GM21825 (cell line): Measurements from ENCODE around the gene OR2A5.
"Not testable (repeated sequence)": the region's sequence is repeated elsewhere in the genome, so short reads cannot be mapped to it uniquely, and the experiment has no call there.

ENCODE experiments used
- ATAC-seq: cut with Tn5 transposase; IDR thresholded peaks from one replicate; pipeline ENCODE4 v1.9.1; 2021; ENCODE audit warnings: mild to moderate bottlenecking, moderate library complexity; ENCODE audit not compliant: unreplicated experiment

OR2A5 gene

GRCh38 chr7:144032985-144033709, 15.6 kb upstream of the OR2A5 start:
- ATAC-seq, result no peak

GRCh38 chr7:144035385-144035784, 13.4 kb upstream of the OR2A5 start:
- no peak for ATAC-seq

- no peak for ATAC-seq
Observed at GRCh38 chr7:144036302-144036885, 12.4 kb upstream of the OR2A5 start.

- ATAC-seq, result no peak
Observed at GRCh38 chr7:144037414-144038035, 11.2 kb upstream of the OR2A5 start.

GRCh38 chr7:144038887-144039286, 9.9 kb upstream of the OR2A5 start:
- ATAC-seq, result no peak

- no peak for ATAC-seq
Observed at GRCh38 chr7:144049491-144049890, 743 bp downstream of the OR2A5 start.

GRCh38 chr7:144050093-144050492, 1.3 kb downstream of the OR2A5 start:
- no peak for ATAC-seq

- ATAC-seq, result not testable (repeated sequence)
Observed at GRCh38 chr7:144050884-144051283, 2.1 kb downstream of the OR2A5 start.

GRCh38 chr7:144057954-144058353, 9.2 kb downstream of the OR2A5 start:
- ATAC-seq, result no peak

GRCh38 chr7:144063710-144064109, 15.0 kb downstream of the OR2A5 start:
- ATAC-seq, result no peak

- no peak for ATAC-seq
Observed at GRCh38 chr7:144069511-144069910, 20.8 kb downstream of the OR2A5 start, which contains the start of gene OR2A25. TSS of gene OR2A25 (plus strand) at chr7:144069811. CDS start at chr7:144074220, 4,409 bp downstream.

GRCh38 chr7:144069953-144070352, 21.2 kb downstream of the OR2A5 start:
- no peak for ATAC-seq

- ATAC-seq, result no peak
Observed at GRCh38 chr7:144074374-144074773, 25.6 kb downstream of the OR2A5 start.

- ATAC-seq, result no peak
Observed at GRCh38 chr7:144085978-144086377, 37.2 kb downstream of the OR2A5 start, which contains the start of gene OR2A12. TSS of gene OR2A12 (plus strand) at chr7:144086278. CDS start at chr7:144095108, 8,830 bp downstream.

- ATAC-seq, result no peak
Observed at GRCh38 chr7:144086730-144087129, 38.0 kb downstream of the OR2A5 start.

GRCh38 chr7:144087230-144087629, 38.5 kb downstream of the OR2A5 start:
- no peak for ATAC-seq

- ATAC-seq, result no peak
Observed at GRCh38 chr7:144090667-144091066, 41.9 kb downstream of the OR2A5 start.

- ATAC-seq, result no peak
Observed at GRCh38 chr7:144098776-144099175, 50.0 kb downstream of the OR2A5 start.

- no peak for ATAC-seq
Observed at GRCh38 chr7:144100607-144101006, 51.9 kb downstream of the OR2A5 start.

- ATAC-seq, result no peak
Observed at GRCh38 chr7:144102041-144102440, 53.3 kb downstream of the OR2A5 start.

- no peak for ATAC-seq
Observed at GRCh38 chr7:144105211-144105610, 56.5 kb downstream of the OR2A5 start.
